ENCODE data around the gene SLC38A11. TPM values are rescaled to one million over a fixed set of nuclear protein-coding genes. Genes with fewer than 3 reads are reported as not detected.
"Not testable (repeated sequence)": the region's sequence is repeated elsewhere in the genome, so short reads cannot be mapped to it uniquely, and the experiment has no call there.

The SLC38A11 gene
- total RNA-seq, 1 donor from 2014 or later = 0.41 TPM

GRCh38 chr2:164869420-164869772, 85.9 kb downstream of the SLC38A11 start:
- TF ChIP-seq CTCF (IDR thresholded peaks at IDR 0.05) = no peak
- intact Hi-C loops (cut with DNase I) = no loop called here
- H3K4me3 ChIP-seq = no peak overlapping the region
- ATAC-seq = no peak
- no peak overlapping the region for H3K27ac ChIP-seq
- H3K36me3 ChIP-seq = no peaks in the 10 kb centered on the region
- DNase-seq = no peak
- H3K4me1 ChIP-seq = no peaks in the 10 kb centered on the region
- no peaks in the 10 kb centered on the region for H3K27me3 ChIP-seq
- H3K9me3 ChIP-seq = no peaks in the 10 kb centered on the region

DNA sequence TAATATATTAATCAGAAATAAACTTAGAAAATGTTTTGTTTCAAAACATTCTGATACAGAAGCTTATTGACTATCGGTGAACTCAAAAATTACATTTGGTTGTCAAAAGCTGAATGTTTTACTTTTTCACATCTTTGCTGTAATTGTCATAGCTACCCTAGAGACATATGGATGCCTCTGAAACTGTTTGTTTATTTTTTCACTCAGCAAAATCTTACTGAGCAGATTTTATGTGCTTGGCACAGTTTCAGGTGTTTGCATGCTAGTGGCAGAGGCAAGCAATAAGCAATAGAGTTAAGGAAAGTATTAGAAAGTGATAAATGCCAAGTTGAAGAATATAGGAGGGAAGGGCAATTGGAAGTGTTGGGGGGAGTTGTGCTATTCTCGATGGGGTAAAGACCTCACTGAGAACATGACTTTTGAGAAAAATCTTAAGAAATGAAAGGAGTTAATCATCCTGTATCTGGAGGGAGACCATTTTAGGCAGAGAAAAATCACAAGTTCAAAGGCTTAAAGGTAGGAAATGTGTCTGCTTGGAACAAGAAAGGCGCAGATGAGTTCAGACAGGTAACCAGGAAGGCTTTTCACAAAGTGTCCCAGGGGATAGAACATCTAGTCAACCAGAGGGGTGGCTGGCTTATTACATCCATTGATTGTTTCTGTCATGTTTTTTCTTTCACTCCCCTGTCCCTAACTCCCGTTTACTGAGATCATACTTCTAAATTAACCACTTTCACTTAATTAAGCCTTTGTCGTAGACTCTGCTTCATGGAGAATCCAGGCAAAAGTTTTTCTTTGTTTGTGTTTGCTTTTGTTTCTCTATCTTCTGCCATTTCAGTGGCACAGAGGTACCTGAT, 86.5 kb downstream of the SLC38A11 start:
- no peak for DNase-seq
- intact Hi-C loops (cut with DNase I) = no loop called here

GRCh38 chr2:164867779-164868397, 87.4 kb downstream of the SLC38A11 start:
- DNase-seq = no peak
- Histone ChIP-seq H3K27ac (no peak overlapping the region), H3K9me3 (no peaks in the 10 kb centered on the region), H3K27me3 (no peaks in the 10 kb centered on the region), H3K4me1 (no peaks in the 10 kb centered on the region), H3K4me3 (no peak overlapping the region), H3K36me3 (no peaks in the 10 kb centered on the region)
- intact Hi-C loops (cut with DNase I) = no loop called here
- ATAC-seq = no peak
- no peak for TF ChIP-seq CTCF (IDR thresholded peaks at IDR 0.05)

More for the DNA sequence above, 86.5 kb downstream of the SLC38A11 start:
- ATAC-seq = no peak
- no peaks in the 10 kb centered on the region for H3K9me3 ChIP-seq
- no peaks in the 10 kb centered on the region for H3K27me3 ChIP-seq
- H3K4me3 ChIP-seq = no peak overlapping the region
- no peaks in the 10 kb centered on the region for H3K36me3 ChIP-seq
- no peak overlapping the region for H3K27ac ChIP-seq
- TF ChIP-seq CTCF (IDR thresholded peaks at IDR 0.05) = no peak
- H3K4me1 ChIP-seq = no peaks in the 10 kb centered on the region

DNA sequence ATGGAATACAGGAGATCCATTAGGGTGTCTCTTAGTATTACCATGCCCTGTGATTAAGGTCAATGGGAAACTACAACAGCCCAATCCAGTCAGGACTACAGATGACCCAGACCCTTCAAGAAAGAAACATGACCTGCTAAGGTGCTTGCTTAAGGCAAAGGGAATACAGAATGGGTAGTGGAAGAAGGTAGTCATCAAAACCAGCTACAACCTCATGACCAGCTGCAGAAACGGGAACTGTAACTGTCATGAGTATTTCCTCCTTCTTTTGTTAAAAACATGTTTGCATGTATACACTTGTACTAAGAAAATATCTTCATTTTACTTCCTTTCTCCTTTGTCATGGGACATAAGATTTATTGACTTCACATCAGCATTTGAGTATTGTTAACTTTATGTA, 88.9 kb downstream of the SLC38A11 start:
- H3K4me3 ChIP-seq; ATAC-seq; H3K36me3 ChIP-seq; H3K27ac ChIP-seq; intact Hi-C loops (cut with DNase I); DNase-seq; H3K9me3 ChIP-seq; H3K27me3 ChIP-seq; H3K4me1 ChIP-seq: not testable (repeated sequence)

- no peaks in the 10 kb centered on the region for H3K36me3 ChIP-seq
- H3K4me3 ChIP-seq = no peak overlapping the region
- TF ChIP-seq CTCF (IDR thresholded peaks at IDR 0.05) = no peak
- H3K4me1 ChIP-seq = no peaks in the 10 kb centered on the region
- DNase-seq (no peak), ATAC-seq (no peak)
- intact Hi-C loops (cut with DNase I) = no loop called here
- no peaks in the 10 kb centered on the region for H3K27me3 ChIP-seq
- H3K9me3 ChIP-seq = no peaks in the 10 kb centered on the region
- no peak overlapping the region for H3K27ac ChIP-seq
These were observed 94.7 kb downstream of the SLC38A11 start for GRCh38 chr2:164860694-164861042.

DNA sequence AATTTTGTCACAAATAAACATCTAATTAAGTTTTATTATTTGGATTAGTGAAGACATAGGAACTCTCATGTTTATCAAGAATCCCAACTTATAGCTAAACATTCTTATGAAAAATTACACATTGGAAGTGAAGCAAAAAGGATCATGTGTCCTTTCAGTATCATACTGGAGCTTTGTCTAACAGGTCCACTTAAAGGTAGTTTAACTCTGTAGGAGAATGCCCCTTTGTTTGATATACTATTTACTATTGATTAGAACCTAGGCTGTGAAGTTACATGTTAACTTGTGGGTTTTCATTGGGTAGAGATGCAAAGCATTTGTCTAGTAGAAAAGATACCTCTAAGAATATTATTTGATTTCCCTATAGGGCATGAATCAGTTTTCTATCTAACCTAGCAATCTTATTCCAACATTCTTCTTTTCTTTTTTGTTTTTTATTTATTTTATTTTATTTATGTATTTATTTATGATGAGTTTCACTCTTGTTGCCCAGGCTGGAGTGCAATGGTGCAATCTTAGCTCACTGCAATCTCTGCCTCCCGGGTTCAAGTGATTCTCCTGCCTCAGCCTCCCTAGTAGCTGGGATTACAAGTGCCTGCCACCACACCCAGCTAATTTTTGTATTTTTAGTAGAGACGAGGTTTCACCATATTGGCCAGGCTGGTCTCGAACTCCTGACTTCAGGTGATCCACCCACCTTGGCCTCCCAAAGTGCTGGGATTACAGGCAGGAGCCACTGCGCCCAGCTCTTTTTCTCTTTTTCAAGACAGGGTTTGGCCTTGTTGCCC, 95.2 kb downstream of the SLC38A11 start:
- H3K27me3 ChIP-seq; H3K27ac ChIP-seq; H3K9me3 ChIP-seq; intact Hi-C loops (cut with DNase I); H3K4me1 ChIP-seq; H3K36me3 ChIP-seq; ATAC-seq; DNase-seq; H3K4me3 ChIP-seq: not testable (repeated sequence)
